H1 (cell line): ENCODE measurements around the gene GALNT9. TPM values are rescaled to one million over a fixed set of nuclear protein-coding genes. Genes with fewer than 3 reads are reported as not detected.

Experiments used
- CHD2 ChIP-seq: IDR thresholded peaks from 2 replicates; pipeline ENCODE4 v1.6.1; 2012; ENCODE audit warnings: low read length, improper control_type of control experiment
- SIN3A ChIP-seq, 2 experiments: IDR thresholded peaks in 1 of 2; conservative IDR thresholded peaks in 1 of 2; 2 replicates each; pipeline ENCODE4 v1.6.1; 2011 to 2012; ENCODE audit warnings: low read length in 2 of 2, improper control_type of control experiment in 1 of 2, low read depth in 1 of 2, mild to moderate bottlenecking in 1 of 2
- SP1 ChIP-seq: IDR thresholded peaks from 2 replicates; pipeline ENCODE4 v1.6.1; 2011; ENCODE audit warnings: low read depth, low read length
- YY1 ChIP-seq: IDR thresholded peaks from 2 replicates; pipeline ENCODE4 v1.6.1; 2011; ENCODE audit warnings: low read depth, mild to moderate bottlenecking, low read length
- polyA plus RNA-seq, 7 experiments: library from polyadenylated mRNA; depleted of rRNA in 3 of 7; stranded (reverse) in 5 of 7; unstranded in 2 of 7; fragments of >200 nt in 5 of 7; fragments of 200-250 nt in 2 of 7; gene quantifications; 1 replicate in 5 of 7; 2 replicates in 1 of 7; 4 replicates in 1 of 7; pipeline versions ENCODE4 v1.2.1 to v1.2.3, GENCODE V29; 2011 to 2013; ENCODE audit warnings: missing spikeins in 2 of 7, mixed read lengths in 2 of 7
- total RNA-seq: library from RNA; stranded (reverse); fragmentation: NEBNext Ultra II Directional; extraction: Animal tissue kit (Norgen Biotek cat#: 25700); gene quantifications from 2 replicates; pipeline ENCODE4 v1.2.1, GENCODE V29; 2021
- TF ChIP-seq, protein P1 (sequence below): IDR thresholded peaks from 2 replicates; pipeline ENCODE4 v1.6.1; 2011; ENCODE audit warnings: low read length, improper control_type of control experiment

GALNT9 gene
- total and polyA plus RNA-seq, 2 of the 8 experiments (the other 6 are each of a cell fraction or from before 2014, with no cell fraction given) = 2.0 to 3.6 TPM

DNA sequence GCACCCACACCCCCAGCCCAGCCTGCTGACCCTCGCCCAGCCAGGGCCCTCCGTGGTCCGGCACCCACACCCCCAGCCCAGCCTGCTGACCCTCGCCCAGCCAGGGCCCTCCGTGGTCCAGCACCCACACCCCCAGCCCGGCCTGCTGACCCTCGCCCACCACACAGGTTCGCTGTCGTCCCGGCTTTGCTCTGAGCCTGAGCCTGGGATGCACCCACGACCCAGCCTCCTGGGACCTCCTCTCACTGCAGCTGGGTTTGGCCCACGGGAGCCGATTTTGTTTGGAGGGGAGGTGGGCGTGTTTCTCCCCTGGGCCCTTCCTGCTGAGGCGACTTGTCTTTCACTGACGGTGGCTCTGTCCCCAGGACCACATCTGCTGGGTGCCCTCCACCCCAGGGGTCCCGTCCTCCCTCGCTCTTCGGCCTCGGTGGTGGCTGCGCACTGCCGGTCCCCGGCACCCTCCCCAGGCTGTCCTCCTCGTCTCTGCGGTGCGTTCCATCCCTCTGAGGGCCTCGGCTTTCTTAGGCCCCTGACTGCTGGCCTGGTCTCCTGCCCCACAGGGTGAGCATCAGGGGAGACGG, 83.8 kb downstream of the GALNT9 start (continued):
- TF ChIP-seq, protein P1, sequence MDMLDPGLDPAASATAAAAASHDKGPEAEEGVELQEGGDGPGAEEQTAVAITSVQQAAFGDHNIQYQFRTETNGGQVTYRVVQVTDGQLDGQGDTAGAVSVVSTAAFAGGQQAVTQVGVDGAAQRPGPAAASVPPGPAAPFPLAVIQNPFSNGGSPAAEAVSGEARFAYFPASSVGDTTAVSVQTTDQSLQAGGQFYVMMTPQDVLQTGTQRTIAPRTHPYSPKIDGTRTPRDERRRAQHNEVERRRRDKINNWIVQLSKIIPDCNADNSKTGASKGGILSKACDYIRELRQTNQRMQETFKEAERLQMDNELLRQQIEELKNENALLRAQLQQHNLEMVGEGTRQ = no peak
- TF ChIP-seq SIN3A (conservative IDR thresholded peaks at IDR 0.05 in 1 of 2, IDR thresholded peaks at IDR 0.05 in 1 of 2; ENCODE audit: low read depth in 1 of 2, low read length in 2 of 2) (no peak), SP1 (no peak), CHD2 (no peak), YY1 (no peak)
